Measurements from ENCODE around the gene ATP2B1.

DNA sequence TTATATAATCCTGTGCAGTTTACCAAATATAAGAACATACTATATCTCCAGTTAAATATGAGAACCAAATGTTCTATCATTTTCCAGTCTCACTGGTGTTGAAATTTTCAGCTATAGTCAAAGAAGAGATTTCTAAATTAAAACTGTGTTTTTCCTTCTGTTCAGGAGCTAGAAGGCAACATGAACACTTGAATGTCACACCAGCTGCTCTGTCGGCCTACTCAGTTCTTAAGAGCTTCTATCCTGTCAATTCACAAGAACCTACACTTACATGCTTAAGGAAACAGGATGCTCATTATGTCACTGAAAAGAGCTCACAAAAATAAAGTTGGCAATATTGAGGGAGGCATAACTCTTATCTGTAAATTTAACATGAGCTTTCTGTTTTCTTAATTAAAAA, 43.1 kb downstream of the ATP2B1 start:
- TF ChIP-seq YY1 (IDR thresholded peaks at IDR 0.05; ENCODE audit: insufficient read depth, insufficient read length), result no peak
- no peak for TF ChIP-seq ZNF274 (IDR thresholded peaks at IDR 0.05; ENCODE audit: low read depth, low read length)
